ENCODE results near the gene PPIG.
"Not testable (repeated sequence)": the region's sequence is repeated elsewhere in the genome, so short reads cannot be mapped to it uniquely, and the experiment has no call there.

PPIG gene

GRCh38 chr2:169584005-169584877, at the start of gene PPIG:
Gene PPIG (plus strand): TSS chr2:169584351. CDS start chr2:169604042, 19,691 bp downstream.
- DNase-seq (ENCODE audit: low read depth in 1 of 2, low spot score in 1 of 2): peak; percentile 72 to 80

GRCh38 chr2:169539460-169539859, 44.7 kb upstream of the PPIG start:
- DNase-seq (ENCODE audit: low read depth in 1 of 2, low spot score in 1 of 2): not testable (repeated sequence)

- DNase-seq (ENCODE audit: low read depth in 1 of 2, low spot score in 1 of 2): no peak
These were observed 44.0 kb upstream of the PPIG start for GRCh38 chr2:169540146-169540545.

- no peak for DNase-seq (ENCODE audit: low read depth in 1 of 2, low spot score in 1 of 2)
These were observed 41.7 kb upstream of the PPIG start for GRCh38 chr2:169542433-169542832.

- DNase-seq (ENCODE audit: low read depth in 1 of 2, low spot score in 1 of 2): no peak
These were observed 37.4 kb upstream of the PPIG start for GRCh38 chr2:169546756-169547155.

GRCh38 chr2:169561364-169561763, 22.8 kb upstream of the PPIG start:
- no peak for DNase-seq (ENCODE audit: low read depth in 1 of 2, low spot score in 1 of 2)

GRCh38 chr2:169562084-169562483, 22.1 kb upstream of the PPIG start:
- not testable (repeated sequence) for DNase-seq (ENCODE audit: low read depth in 1 of 2, low spot score in 1 of 2)

GRCh38 chr2:169562519-169562918, 21.6 kb upstream of the PPIG start:
- DNase-seq (ENCODE audit: low read depth in 1 of 2, low spot score in 1 of 2): no peak

- DNase-seq (ENCODE audit: low read depth in 1 of 2, low spot score in 1 of 2): no peak
These were observed 18.5 kb upstream of the PPIG start for GRCh38 chr2:169565686-169566085.

- DNase-seq (ENCODE audit: low read depth in 1 of 2, low spot score in 1 of 2): no peak
These were observed 14.2 kb upstream of the PPIG start for GRCh38 chr2:169569948-169570347.

- DNase-seq (ENCODE audit: low read depth in 1 of 2, low spot score in 1 of 2): not testable (repeated sequence)
These were observed 13.4 kb upstream of the PPIG start for GRCh38 chr2:169570752-169571151.

- no peak for DNase-seq (ENCODE audit: low read depth in 1 of 2, low spot score in 1 of 2)
These were observed 12.6 kb upstream of the PPIG start for GRCh38 chr2:169571571-169571970.

- no peak for DNase-seq (ENCODE audit: low read depth in 1 of 2, low spot score in 1 of 2)
These were observed 12.0 kb upstream of the PPIG start for GRCh38 chr2:169572189-169572588.

- no peak for DNase-seq (ENCODE audit: low read depth in 1 of 2, low spot score in 1 of 2)
These were observed 11.4 kb upstream of the PPIG start for GRCh38 chr2:169572821-169573159.

- DNase-seq (ENCODE audit: low read depth in 1 of 2, low spot score in 1 of 2): peak; percentile 59 to 77
These were observed 10.8 kb upstream of the PPIG start, which contains the start of gene FASTKD1 for GRCh38 chr2:169573160-169573973. Gene FASTKD1 (minus strand): TSS chr2:169573865. CDS start chr2:169572029, 1,836 bp downstream.

GRCh38 chr2:169573974-169574299, 10.2 kb upstream of the PPIG start:
- DNase-seq (ENCODE audit: low read depth in 1 of 2, low spot score in 1 of 2): no peak

- not testable (repeated sequence) for DNase-seq (ENCODE audit: low read depth in 1 of 2, low spot score in 1 of 2)
These were observed 9.6 kb upstream of the PPIG start for GRCh38 chr2:169574539-169574938.

GRCh38 chr2:169575264-169575663, 8.9 kb upstream of the PPIG start:
- not testable (repeated sequence) for DNase-seq (ENCODE audit: low read depth in 1 of 2, low spot score in 1 of 2)

GRCh38 chr2:169579044-169579443, 5.1 kb upstream of the PPIG start:
- no peak for DNase-seq (ENCODE audit: low read depth in 1 of 2, low spot score in 1 of 2)

- not testable (repeated sequence) for DNase-seq (ENCODE audit: low read depth in 1 of 2, low spot score in 1 of 2)
These were observed 1.4 kb upstream of the PPIG start for GRCh38 chr2:169582552-169583266.

- no peak for DNase-seq (ENCODE audit: low read depth in 1 of 2, low spot score in 1 of 2)
These were observed 633 bp upstream of the PPIG start for GRCh38 chr2:169583518-169583917.

Measured in activated T-helper 1 cell treated with anti-CD3 and anti-CD28 coated beads, Interleukin-2, amount 50 U/mL, for 16 hours (primary cell).